ENCODE results near the gene IFNAR2.

IFNAR2 gene

DNA sequence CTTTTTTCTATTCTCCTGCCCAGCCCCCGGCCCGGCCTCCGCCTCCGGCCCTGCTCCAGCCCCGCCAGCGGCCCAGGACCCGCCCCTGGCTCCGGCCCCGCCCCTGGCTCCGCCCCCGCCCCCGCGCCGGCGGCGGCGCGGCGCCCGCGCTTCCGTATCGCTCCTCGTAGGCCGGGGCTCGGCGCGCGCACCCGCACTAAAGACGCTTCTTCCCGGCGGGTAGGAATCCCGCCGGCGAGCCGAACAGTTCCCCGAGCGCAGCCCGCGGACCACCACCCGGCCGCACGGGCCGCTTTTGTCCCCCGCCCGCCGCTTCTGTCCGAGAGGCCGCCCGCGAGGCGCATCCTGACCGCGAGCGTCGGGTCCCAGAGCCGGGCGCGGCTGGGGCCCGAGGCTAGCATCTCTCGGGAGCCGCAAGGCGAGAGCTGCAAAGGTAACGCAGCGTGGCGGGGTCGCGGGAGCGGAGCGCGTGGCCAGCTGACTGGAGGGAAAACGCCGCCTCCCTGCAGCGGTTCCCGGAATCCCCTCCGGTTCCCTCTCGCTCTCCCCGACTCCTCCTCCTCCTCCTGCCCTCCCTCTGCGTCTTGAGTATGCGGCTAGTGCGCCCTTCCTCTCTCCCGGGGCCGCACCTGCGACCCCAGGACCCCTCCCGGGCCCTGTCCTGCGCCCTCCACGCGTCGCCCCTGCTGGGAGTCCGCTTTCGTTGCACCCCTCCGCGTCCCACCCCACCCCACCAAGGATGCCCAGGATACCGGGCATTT lies at the start of gene IFNAR2:
IFNAR2 (plus strand) TSS at position 155 of the 761 bp plus-strand sequence. CDS start 11,985 bp downstream, outside the sequence.
- DNase-seq (ENCODE audit: low read depth), result no peak

DNA sequence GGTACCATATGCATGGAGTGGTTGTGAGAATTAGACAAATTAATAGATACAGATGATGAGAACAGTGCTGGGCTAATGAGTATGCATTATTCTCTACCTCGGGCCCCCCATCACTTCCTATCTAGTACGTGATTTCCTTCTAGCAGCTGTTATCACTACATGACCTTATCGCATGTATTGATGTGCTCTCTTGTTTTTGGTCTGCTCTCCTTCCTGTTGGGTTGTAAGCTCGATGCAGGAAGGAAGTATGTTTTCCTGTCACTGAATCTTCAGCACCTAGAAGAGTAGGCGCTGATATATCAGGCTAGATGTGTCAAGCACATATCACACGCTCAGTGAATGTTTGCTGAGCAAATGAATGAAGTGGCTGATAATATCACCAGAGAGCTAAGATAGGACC lies 43.9 kb upstream of the IFNAR2 start:
- TF ChIP-seq, protein P1, sequence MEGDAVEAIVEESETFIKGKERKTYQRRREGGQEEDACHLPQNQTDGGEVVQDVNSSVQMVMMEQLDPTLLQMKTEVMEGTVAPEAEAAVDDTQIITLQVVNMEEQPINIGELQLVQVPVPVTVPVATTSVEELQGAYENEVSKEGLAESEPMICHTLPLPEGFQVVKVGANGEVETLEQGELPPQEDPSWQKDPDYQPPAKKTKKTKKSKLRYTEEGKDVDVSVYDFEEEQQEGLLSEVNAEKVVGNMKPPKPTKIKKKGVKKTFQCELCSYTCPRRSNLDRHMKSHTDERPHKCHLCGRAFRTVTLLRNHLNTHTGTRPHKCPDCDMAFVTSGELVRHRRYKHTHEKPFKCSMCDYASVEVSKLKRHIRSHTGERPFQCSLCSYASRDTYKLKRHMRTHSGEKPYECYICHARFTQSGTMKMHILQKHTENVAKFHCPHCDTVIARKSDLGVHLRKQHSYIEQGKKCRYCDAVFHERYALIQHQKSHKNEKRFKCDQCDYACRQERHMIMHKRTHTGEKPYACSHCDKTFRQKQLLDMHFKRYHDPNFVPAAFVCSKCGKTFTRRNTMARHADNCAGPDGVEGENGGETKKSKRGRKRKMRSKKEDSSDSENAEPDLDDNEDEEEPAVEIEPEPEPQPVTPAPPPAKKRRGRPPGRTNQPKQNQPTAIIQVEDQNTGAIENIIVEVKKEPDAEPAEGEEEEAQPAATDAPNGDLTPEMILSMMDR (IDR thresholded peaks at IDR 0.05; ENCODE audit: control insufficient read depth, extremely low read depth, insufficient read depth), result no peak
- H3K4me3 ChIP-seq (ENCODE audit: low read depth, low read length), result no peak overlapping the region
- DNase-seq (ENCODE audit: low read depth), result no peak

More for the DNA sequence above, at the start of gene IFNAR2:
- TF ChIP-seq, protein P1 (IDR thresholded peaks at IDR 0.05; ENCODE audit: control insufficient read depth, extremely low read depth, insufficient read depth), result no peak
- peak within 1 kb of the TSS; percentile 85 for H3K4me3 ChIP-seq (ENCODE audit: low read depth, low read length)

DNA sequence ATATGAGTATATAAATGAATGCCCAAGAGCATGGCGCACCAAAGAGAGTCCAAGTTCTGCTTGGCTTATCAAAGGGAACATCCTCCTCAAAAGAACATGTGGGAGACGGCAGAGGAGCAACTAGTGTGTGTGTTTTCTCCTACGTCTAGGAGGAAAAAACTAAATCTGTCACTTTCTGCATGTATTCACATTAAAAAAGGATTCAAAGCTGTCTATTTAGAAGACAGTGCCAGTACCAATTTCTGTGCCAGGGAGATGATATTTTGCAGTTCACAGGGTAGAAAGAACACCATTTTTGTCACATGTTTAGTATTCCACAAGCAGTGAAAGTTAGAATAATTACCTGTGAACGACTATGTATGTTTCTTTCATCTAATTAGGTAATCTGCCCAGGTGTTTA lies 42.5 kb upstream of the IFNAR2 start:
- no peak overlapping the region for H3K4me3 ChIP-seq (ENCODE audit: low read depth, low read length)
- TF ChIP-seq, protein P1 (IDR thresholded peaks at IDR 0.05; ENCODE audit: control insufficient read depth, extremely low read depth, insufficient read depth), result no peak
- DNase-seq (ENCODE audit: low read depth), result no peak

DNA sequence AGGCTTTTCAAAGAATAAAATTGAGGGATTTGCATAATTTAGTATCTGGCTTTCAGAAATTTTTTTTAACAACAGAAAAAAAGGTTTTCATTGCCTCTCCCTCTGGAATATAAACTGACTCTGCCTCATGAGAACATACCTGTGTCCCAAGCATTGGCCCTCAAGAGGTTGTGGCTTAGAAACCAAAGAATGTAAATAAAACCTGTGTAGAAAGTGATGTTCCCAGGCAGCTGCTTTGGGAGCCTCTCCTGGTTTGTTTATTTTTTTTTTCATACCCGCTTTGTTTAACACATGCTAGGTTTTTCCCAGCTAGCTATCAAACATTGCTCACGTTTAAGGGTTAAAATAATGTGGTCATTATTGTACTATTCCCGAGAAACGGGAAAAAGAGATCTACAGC lies 40.5 kb upstream of the IFNAR2 start:
- TF ChIP-seq, protein P1 (IDR thresholded peaks at IDR 0.05; ENCODE audit: control insufficient read depth, extremely low read depth, insufficient read depth), result no peak
- DNase-seq (ENCODE audit: low read depth), result no peak
- H3K4me3 ChIP-seq (ENCODE audit: low read depth, low read length), result no peak overlapping the region

DNA sequence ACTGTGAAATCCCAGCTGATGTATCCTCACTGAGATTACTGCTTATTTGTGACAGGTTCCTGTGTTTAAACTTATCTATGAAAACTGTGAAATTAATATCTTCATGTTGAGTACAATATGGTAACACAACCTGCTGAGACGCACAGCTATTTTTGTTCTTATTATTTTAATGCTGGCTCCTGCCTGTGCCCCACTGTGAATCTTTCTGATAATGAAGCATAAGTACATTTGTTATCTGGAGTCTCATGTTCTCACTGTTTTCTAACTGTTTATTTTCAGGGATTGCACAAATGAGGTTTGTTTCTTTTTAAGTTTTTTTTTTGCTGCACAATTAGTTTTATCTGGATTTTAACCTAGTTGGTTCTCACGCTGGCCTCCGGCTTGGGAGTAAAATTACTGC lies 39.9 kb upstream of the IFNAR2 start:
- TF ChIP-seq, protein P1 (IDR thresholded peaks at IDR 0.05; ENCODE audit: control insufficient read depth, extremely low read depth, insufficient read depth), result no peak
- H3K4me3 ChIP-seq (ENCODE audit: low read depth, low read length), result no peak overlapping the region
- no peak for DNase-seq (ENCODE audit: low read depth)

DNA sequence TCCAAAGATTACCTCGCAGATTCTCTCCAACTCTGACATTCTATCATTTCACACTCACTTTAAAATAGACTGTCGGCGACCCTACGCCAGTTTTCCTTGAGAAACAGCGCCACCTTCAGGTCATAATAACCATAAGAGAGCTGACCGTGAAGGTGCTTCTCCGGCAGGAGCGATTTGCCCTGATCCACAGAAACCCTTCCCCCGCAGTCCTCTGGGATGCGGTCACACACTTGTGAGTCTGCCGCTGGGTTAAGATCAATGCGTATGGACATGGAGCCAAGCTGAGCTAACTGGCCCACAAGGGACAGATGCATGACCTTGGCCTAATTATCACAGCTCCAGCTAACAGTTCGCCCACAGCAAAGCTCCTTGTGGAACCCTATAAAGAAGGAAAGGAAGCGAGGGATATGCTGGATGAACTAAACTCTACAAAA lies 32.8 kb upstream of the IFNAR2 start:
- TF ChIP-seq, protein P1 (IDR thresholded peaks at IDR 0.05; ENCODE audit: control insufficient read depth, extremely low read depth, insufficient read depth), result peak; percentile 63
- H3K4me3 ChIP-seq (ENCODE audit: low read depth, low read length), result no peak overlapping the region
- peak; percentile 10 for DNase-seq (ENCODE audit: low read depth)

DNA sequence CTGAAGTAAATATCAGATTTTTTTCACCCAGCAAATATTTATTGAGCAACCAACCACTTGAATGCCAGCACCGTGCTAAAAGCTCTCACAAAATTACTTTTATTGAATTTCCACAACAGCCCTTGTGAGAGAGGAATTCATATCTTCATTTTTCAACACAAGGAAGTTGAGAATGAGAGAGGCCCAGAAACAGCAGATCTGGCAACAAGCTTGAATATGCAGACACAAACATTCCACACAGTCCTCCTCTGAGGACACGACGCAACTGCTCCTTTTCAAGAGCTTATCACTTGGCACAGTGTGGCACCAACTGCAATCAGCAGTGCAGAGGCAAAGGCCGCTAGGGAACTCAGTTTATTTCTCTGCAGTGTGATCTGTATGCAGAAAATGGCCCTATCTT lies 32.2 kb upstream of the IFNAR2 start:
- DNase-seq (ENCODE audit: low read depth), result no peak
- TF ChIP-seq, protein P1 (IDR thresholded peaks at IDR 0.05; ENCODE audit: control insufficient read depth, extremely low read depth, insufficient read depth), result no peak

More for the DNA sequence above, 32.2 kb upstream of the IFNAR2 start:
- no peak overlapping the region for H3K4me3 ChIP-seq (ENCODE audit: low read depth, low read length)
